Small intestine (tissue), 16 donors: ENCODE results near the gene LSR. TPM values are rescaled to one million over a fixed set of nuclear protein-coding genes. Genes with fewer than 3 reads are reported as not detected.

Experiments used
- DNase-seq, 2 donors: peaks; one replicate each; pipeline versions ENCODE4 v3.0.0 to v3.0.0-alpha.2; 2013
- FAIRE-seq: peaks from 2 replicates; lab custom pipeline; 2012; peaks lifted over from hg19 to GRCh38; lab: Jason Lieb, UNC
- H3K27ac ChIP-seq, 3 donors: one replicate each; pipeline ENCODE4 v1.5.1; 2013; ENCODE audit warnings: low read length in 2 of 3, mild to moderate bottlenecking in 2 of 3, control low read depth in 1 of 3, inconsistent platforms in 1 of 3, low read depth in 1 of 3, moderate library complexity in 1 of 3
- H3K27me3 ChIP-seq, 3 donors: one replicate each; pipeline ENCODE4 v1.6.1; 2013; ENCODE audit warnings: low read length in 3 of 3, inconsistent platforms in 1 of 3; ENCODE audit not compliant: control insufficient read depth in 3 of 3, insufficient read depth in 3 of 3
- H3K36me3 ChIP-seq, 3 donors: one replicate each; pipeline ENCODE4 v1.6.1; 2013; ENCODE audit warnings: low read length in 3 of 3, inconsistent platforms in 1 of 3, low read depth in 1 of 3, mild to moderate bottlenecking in 1 of 3, moderate library complexity in 1 of 3; ENCODE audit not compliant: control insufficient read depth in 3 of 3, insufficient read depth in 2 of 3
- H3K4me1 ChIP-seq, 3 donors: one replicate each; pipeline ENCODE4 v1.6.1; 2013; ENCODE audit warnings: low read length in 2 of 3, inconsistent platforms in 1 of 3, low read depth in 1 of 3, mild to moderate bottlenecking in 1 of 3, moderate library complexity in 1 of 3; ENCODE audit not compliant: control insufficient read depth in 3 of 3, insufficient read depth in 2 of 3
- H3K4me3 ChIP-seq, 3 donors: one replicate each; pipeline ENCODE4 v1.5.1; 2013; ENCODE audit warnings: low read length in 3 of 3, control low read depth in 1 of 3, inconsistent platforms in 1 of 3, low read depth in 1 of 3, mild to moderate bottlenecking in 1 of 3, moderate library complexity in 1 of 3
- H3K9me3 ChIP-seq, 2 donors: one replicate each; pipeline ENCODE4 v1.6.1; 2013; ENCODE audit warnings: low read depth in 1 of 2, low read length in 1 of 2; ENCODE audit not compliant: control insufficient read depth in 2 of 2, insufficient read depth in 1 of 2
- WGBS, 3 donors: extraction: QIAGEN DNeasy Blood & Tissue Kit; methylation state at CpG; one replicate each; pipeline ENCODE4 v1.1.7; 2013; 5-methylcytosine and 5-hydroxymethylcytosine counted together
- long read RNA-seq, 10 donors: transcript quantifications; one replicate each; lab custom pipeline, GENCODE V29; 2026
- polyA plus RNA-seq, 4 donors: library from polyadenylated mRNA; stranded (reverse) in 3 of 4; unstranded in 1 of 4; fragments of 200-250 nt in 3 of 4; fragments of 120-200 nt in 1 of 4; gene quantifications; one replicate each; pipeline versions ENCODE4 v1.2.1 to v1.2.3, GENCODE V29; 2013
- donor health status: healthy with polysubstance abuse.
- donor health status: control.
- donor health status: control.
- donor health status: Bipolar disorder and iron deficiency.
- donor health status: healthy.

Gene LSR, protein sequence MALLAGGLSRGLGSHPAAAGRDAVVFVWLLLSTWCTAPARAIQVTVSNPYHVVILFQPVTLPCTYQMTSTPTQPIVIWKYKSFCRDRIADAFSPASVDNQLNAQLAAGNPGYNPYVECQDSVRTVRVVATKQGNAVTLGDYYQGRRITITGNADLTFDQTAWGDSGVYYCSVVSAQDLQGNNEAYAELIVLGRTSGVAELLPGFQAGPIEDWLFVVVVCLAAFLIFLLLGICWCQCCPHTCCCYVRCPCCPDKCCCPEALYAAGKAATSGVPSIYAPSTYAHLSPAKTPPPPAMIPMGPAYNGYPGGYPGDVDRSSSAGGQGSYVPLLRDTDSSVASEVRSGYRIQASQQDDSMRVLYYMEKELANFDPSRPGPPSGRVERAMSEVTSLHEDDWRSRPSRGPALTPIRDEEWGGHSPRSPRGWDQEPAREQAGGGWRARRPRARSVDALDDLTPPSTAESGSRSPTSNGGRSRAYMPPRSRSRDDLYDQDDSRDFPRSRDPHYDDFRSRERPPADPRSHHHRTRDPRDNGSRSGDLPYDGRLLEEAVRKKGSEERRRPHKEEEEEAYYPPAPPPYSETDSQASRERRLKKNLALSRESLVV
- polyA plus RNA-seq: 100 to 1,000 TPM in 2 of 4 donors, 10 to 100 TPM in 2; 51.6 to 136 (median 98.7) TPM
- long read RNA-seq, donor 1, transcript LSR-202 (9 exons, 2,105 nt): major isoform, 19 of 105 reads
- long read RNA-seq, donor 1, transcript LSR-203 (8 exons, 1,963 nt): minor isoform, 9 of 105 reads
- long read RNA-seq, donor 1, partial matches to known transcripts: 73 of 105 reads
- long read RNA-seq, donor 1, other reads (novel, unspliced or antisense): 0 of 105 reads
- long read RNA-seq, donor 2, transcript LSR-202 (9 exons, 2,105 nt): major isoform, 10 of 41 reads
- long read RNA-seq, donor 2, partial matches to known transcripts: 24 of 41 reads
- long read RNA-seq, donor 2, other reads (novel, unspliced or antisense): 0 of 41 reads
- long read RNA-seq, donor 3, partial matches to known transcripts: 39 of 45 reads
- long read RNA-seq, donor 3, other reads (novel, unspliced or antisense): 0 of 45 reads
- long read RNA-seq, donor 4, partial matches to known transcripts: 0 of 1 reads
- long read RNA-seq, donor 4, other reads (novel, unspliced or antisense): 0 of 1 reads
- long read RNA-seq, donor 5, transcript LSR-202 (9 exons, 2,105 nt): major isoform, 7 of 16 reads
- long read RNA-seq, donor 5, partial matches to known transcripts: 5 of 16 reads
- long read RNA-seq, donor 5, other reads (novel, unspliced or antisense): 0 of 16 reads
- long read RNA-seq, donor 6, partial matches to known transcripts: 17 of 25 reads
- long read RNA-seq, donor 6, other reads (novel, unspliced or antisense): 0 of 25 reads
- long read RNA-seq, donor 7, partial matches to known transcripts: 0 of 1 reads
- long read RNA-seq, donor 7, other reads (novel, unspliced or antisense): 0 of 1 reads
- long read RNA-seq, donor 8, partial matches to known transcripts: 0 of 1 reads
- long read RNA-seq, donor 8, other reads (novel, unspliced or antisense): 0 of 1 reads
- long read RNA-seq, donor 9, partial matches to known transcripts: 0 of 1 reads
- long read RNA-seq, donor 9, other reads (novel, unspliced or antisense): 0 of 1 reads
- long read RNA-seq, donor 10, transcript LSR-202 (9 exons, 2,105 nt): major isoform, 8 of 60 reads
- long read RNA-seq, donor 10, transcript LSR-203 (8 exons, 1,963 nt): minor isoform, 7 of 60 reads
- long read RNA-seq, donor 10, partial matches to known transcripts: 42 of 60 reads
- long read RNA-seq, donor 10, other reads (novel, unspliced or antisense): 0 of 60 reads

DNA sequence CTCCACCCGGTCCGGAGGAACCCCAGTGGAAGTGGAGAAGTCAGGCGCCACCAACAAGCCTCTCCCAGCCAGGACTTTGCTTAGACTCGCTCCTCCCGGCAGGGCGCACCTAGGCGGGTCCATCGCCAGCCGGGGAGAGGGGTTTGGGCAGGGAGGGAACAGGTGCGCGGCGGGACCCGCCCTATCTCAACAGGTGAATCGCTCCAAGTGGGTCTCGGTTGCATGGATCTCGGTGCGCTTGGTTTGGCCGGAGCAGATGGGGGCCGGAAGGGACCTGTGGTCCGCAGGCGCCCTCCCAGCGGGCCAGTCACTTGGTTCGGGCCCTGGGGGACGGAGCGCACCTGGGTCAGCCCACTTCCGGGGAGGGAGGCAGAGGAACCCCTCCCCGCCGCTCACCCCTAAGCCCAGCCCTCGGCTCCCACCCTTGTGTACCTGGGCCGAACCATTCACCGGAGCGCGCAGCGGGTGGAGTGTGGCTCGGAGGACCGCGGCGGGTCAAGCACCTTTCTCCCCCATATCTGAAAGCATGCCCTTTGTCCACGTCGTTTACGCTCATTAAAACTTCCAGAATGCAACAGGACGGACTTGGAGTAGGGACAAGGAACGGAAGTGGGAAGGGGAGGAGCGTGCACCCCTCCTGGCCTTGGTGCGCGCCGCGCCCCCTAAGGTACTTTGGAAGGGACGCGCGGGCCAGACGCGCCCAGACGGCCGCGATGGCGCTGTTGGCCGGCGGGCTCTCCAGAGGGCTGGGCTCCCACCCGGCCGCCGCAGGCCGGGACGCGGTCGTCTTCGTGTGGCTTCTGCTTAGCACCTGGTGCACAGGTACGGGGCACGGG is at the start of gene LSR:
Gene LSR (plus strand): TSS at position 693 of the 836 bp plus-strand sequence. CDS start 21 bp downstream, at position 714.
- Histone ChIP-seq H3K4me1 (peaks cover 0 to 19% (median 0%) of the 10 kb centered on the region in 3 donors), H3K27me3 (no peaks in the 10 kb centered on the region), H3K9me3 (no peaks in the 10 kb centered on the region), H3K27ac (peak within 1 kb of the TSS; percentile 94 to 96 (median 96)), H3K36me3 (peaks cover 0 to 29% (median 4%) of the 10 kb centered on the region in 3 donors), H3K4me3 (peak within 1 kb of the TSS; percentile 67 to 96 (median 94))
- no peak for FAIRE-seq
- WGBS, 3 donors: 1% methylated on average over 61 to 69 of the region's 69 CpGs
- DNase-seq: peak; percentile 96 to 97

DNA sequence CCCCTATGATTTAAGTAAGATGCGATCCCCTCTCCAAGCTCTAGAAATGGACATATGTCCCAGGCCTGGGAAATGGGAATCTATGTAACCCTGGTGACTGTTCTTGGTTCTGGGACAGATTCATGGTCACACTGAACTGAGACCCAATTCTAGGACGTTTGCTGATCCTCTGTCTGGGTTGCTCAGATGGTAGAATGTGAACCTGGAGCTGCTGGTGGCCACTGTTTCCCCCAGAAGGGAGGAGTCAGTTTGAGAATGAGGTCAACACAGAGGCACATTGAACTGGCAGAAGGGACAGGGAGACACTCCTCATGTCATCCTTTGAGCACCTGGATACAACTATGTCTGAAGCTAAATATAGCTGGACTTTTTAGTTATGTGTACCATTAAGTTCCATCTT is 49.3 kb upstream of the LSR start:
- Histone ChIP-seq H3K4me3 (no peak overlapping the region), H3K27me3 (no peaks in the 10 kb centered on the region), H3K36me3 (no peaks in the 10 kb centered on the region), H3K27ac (no peak overlapping the region), H3K9me3 (no peaks in the 10 kb centered on the region), H3K4me1 (peaks cover 0 to 6% (median 0%) of the 10 kb centered on the region in 3 donors)
- 56 to 63% (median 59%) methylated on average over 2 of the region's 2 CpGs for WGBS, 3 donors
- no peak for FAIRE-seq
- no peak for DNase-seq

DNA sequence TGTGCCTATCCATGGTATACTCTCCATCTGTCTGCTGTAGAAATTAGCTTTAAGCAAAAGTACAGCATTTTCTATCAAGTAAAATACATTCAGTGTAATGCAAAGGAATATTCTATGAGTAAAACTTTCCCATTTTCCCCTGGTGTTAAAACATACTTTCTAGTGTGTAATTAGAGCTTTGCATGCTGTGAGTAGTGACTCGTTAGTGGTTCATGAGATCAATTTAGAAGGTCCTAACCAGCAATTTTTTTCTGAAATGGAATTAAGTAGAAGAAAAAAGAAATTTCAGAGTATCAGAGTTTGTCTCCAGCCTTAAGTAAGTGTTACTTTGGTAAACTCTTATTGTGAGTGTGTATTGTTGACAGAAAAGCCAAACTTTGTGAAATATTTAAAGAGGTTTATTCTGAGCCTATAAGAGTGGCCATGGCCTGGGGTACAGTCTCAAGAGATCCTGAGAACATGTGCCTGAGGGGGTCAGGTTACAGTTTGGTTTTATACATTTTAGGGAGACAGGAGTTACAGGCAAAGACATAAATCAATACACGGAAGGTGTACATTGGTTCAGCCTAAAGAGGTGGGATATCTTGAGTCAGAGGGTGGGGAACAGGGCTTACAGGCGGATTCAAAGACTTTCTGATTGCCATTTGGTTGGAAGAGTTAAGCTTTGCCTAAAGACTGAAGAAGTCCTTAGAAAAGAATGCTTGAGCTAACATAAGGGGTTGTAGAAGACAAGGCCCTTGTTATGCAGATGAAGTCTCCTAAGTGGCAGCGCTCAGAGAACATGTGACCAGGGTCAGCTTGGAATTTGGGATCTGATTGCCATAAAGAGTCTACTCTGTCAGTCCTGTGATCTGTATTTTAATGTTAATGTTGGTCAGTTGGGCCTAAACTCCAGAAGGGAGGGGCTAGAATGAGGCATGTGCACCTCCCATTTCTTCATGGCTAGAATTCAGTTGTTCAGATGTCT is 45.8 kb upstream of the LSR start:
- Histone ChIP-seq H3K27ac (no peak overlapping the region), H3K4me3 (no peak overlapping the region), H3K36me3 (no peaks in the 10 kb centered on the region), H3K4me1 (peaks cover 0 to 3% (median 0%) of the 10 kb centered on the region in 3 donors), H3K27me3 (no peaks in the 10 kb centered on the region), H3K9me3 (peaks cover 0 to under 1% of the 10 kb centered on the region in 2 donors)
- FAIRE-seq: no peak
- 85 to 92% (median 92%) methylated on average over 4 of the region's 4 CpGs for WGBS, 3 donors
- DNase-seq: no peak

DNA sequence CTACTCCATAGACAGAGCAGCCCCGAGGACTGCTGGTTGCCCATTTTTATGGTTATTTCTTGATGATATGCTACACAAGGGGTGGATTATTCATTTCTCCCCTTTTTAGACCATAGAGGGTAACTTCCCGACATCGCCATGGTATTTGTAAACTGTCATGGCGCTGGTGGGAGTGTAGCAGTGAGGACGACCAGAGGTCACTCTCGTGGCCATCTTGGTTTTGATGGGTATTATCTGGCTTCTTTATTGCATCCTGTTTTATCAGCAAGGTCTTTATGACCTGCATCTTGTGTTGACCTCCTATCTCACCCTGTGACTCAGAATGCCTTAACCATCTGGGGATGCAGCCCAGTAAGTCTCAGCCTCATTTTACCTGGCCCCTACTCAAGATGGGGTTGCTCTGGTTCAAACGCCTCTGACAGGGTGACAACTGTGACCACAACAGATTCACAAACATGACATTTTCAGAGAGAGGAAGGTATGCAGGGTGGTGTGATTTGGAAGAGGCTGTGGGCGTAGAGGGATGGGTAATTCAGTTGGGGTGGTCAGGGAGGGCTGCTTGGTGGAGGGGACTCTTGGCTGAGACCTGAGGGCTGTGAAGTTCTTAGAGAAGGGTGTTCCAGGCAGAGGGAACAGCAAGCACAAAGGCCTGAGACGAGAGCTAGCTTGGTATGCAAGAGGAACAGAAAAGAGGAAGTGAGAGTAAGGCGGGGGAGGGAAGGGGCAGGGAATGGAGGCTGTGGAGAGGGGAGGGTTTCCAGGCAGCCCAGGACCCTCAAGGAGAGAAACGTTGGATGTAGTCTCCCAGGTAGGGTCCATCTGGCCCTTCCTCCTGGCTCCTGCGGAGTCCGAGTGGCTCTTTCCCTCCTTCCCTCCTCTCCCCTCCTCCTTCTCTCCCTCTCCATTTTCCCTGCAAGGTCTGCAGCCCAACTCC is 43.7 kb upstream of the LSR start:
- no peaks in the 10 kb centered on the region for H3K36me3 ChIP-seq
- H3K9me3 ChIP-seq: peaks cover 0 to 4% of the 10 kb centered on the region in 2 donors
- H3K27ac ChIP-seq: peak overlapping the region in 1 of 3 donors; percentile 52
- FAIRE-seq (no peak), DNase-seq (no peak)
- no peak overlapping the region for H3K4me3 ChIP-seq
- peaks cover 0 to 3% (median 0%) of the 10 kb centered on the region in 3 donors for H3K4me1 ChIP-seq
- WGBS, 3 donors: 67 to 80% (median 69%) methylated on average over 11 to 13 of the region's 13 CpGs
- H3K27me3 ChIP-seq: no peaks in the 10 kb centered on the region

DNA sequence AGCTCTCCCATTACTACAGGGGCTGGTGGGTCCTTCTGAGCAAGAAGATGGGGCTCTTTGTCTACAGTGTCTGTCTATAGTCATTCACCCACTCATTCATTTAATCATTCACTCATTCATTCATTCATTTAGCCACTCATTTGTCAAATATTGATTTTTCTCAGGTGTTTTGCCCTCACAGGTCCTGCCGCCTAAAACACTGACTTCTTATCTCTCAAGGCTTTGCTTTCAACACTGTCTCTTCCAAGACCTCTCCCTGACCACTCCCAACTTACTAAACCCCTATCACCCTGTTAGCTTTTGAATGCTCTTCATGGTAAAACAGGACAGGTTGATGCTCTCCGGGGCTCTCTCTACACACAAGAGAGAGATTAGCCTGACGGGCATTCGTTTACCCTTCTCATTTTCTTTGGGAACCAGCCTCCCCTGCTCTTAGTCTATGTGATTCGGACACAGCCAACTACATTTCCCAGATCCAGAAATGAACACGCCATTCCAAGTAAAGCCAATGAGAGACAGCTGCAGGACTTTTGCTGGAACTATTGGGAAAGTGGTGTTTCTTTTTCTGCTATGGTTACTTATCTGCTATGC is 43.0 kb upstream of the LSR start:
- H3K9me3 ChIP-seq: peaks cover 0 to 4% of the 10 kb centered on the region in 2 donors
- H3K27me3 ChIP-seq: no peaks in the 10 kb centered on the region
- no peaks in the 10 kb centered on the region for H3K36me3 ChIP-seq
- peaks cover 0 to 3% (median 0%) of the 10 kb centered on the region in 3 donors for H3K4me1 ChIP-seq
- peak overlapping the region in 1 of 3 donors; percentile 39 for H3K27ac ChIP-seq
- H3K4me3 ChIP-seq: no peak overlapping the region
- DNase-seq (no peak), FAIRE-seq (no peak)
- 50 to 65% (median 64%) methylated on average over 6 of the region's 6 CpGs for WGBS, 3 donors
